NCI-H460 (cell line): ENCODE data around the gene TACC3. TPM values are rescaled to one million over a fixed set of nuclear protein-coding genes. Genes with fewer than 3 reads are reported as not detected.

ENCODE experiments used
- DNase-seq: peaks from one replicate; pipeline ENCODE4 v3.0.0-alpha.2; 2016; ENCODE audit warnings: low read depth; ENCODE audit errors: extremely low read depth
- total RNA-seq: library from RNA; depleted of rRNA; stranded (reverse); fragments of >200 nt; shearing (Covaris generic); gene quantifications from 2 replicates; pipeline ENCODE4 v1.2.3, GENCODE V29; 2014

Gene TACC3
- total RNA-seq, 1 experiment from 2014 or later, result 24.7 TPM

DNA sequence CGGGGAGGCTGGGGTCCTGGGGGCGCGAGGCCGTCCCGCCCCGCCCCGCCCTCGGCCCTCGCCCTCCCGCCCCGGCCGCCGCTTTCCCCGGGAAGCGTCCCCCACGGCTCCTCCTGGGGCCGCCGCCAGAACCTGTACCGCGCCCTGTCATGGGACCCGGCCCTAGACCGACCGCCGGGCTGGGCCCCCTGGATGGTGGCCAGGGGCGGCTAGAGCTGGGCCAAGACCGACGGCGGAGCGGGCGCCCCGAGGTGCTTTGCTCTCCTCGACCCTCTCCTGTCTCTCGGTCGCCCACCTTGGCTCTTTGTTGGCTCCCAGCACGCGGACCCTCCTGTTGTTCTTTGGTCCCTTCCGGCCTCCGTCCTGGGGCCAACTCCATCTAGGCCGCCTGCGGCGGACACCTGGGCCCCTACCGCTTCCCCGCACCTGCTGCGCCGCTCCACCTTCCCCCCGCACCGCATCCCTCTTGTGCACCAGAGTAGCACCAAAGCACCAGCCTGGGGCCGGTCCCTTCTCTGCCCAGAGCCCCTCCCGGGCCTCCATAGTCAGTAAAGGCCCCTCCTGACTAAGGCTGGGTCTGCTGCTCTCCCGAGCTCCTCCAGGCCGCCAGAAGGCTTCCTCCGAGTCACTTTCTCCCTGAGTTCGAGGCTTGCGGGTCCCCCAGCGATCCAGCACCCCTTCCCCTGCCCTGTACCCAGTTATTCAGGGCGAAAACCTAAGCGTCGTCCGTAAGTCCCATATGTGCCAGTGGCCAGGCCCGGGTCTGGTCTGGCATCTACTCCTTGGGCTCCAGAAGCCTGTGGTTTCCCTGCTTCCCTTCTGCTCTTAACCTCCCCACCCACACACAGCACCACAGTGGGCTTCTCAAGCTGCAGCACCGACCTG is 587 bp downstream of the TACC3 start:
- no peak for DNase-seq

DNA sequence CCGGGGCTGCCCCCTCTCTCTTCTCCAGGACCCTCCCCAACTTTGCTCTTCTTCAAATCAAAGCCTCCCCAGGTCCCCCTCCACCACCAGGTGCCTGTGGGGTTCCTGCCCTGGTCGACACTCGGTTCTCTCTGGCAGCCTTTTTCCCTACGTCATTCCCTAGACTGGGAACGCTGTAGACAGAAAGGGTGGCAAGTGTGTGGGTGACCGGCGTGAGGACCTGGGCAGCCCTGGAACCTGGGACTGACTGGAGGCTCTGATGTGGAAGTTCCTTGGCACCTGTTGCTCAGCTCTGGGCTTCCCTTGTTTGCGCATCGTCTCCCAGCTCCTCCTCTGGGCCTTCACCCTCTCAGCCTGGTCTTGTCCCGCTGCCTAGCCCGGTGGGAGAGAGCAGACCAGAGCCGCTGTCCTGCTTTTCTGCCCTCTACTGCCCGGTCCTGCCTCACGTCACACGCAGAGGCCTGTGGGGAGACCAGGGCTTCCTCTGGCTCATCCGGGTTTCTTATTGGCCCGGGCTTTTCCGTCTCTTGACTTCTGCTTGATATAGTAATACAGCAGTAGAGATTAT is 1.3 kb downstream of the TACC3 start:
- DNase-seq, result no peak

DNA sequence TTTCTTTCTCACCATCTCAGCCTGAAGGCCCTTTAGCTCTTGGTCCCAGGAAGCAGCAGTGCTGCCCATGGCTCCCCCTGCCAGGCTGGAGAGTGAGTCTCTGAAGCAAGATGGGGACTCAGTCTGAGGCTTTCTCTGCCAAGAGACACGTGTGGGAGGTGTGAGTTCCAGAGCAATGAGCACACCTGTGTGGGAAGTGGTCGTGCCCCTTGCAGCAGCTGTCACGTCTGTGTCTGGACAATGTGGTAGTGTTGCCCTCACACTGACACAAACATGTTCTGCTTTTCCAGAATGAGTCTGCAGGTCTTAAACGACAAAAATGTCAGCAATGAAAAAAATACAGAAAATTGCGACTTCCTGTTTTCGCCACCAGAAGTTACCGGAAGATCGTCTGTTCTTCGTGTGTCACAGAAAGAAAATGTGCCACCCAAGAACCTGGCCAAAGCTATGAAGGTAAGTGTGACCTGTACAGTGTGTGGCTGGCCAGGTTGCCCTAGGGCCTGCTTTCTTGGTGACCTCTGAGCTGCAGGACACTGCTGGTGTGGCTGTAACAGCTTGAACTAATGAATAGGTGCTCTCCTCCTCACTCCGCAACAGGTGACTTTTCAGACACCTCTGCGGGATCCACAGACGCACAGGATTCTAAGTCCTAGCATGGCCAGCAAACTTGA is 1.9 kb downstream of the TACC3 start:
- DNase-seq, result no peak

DNA sequence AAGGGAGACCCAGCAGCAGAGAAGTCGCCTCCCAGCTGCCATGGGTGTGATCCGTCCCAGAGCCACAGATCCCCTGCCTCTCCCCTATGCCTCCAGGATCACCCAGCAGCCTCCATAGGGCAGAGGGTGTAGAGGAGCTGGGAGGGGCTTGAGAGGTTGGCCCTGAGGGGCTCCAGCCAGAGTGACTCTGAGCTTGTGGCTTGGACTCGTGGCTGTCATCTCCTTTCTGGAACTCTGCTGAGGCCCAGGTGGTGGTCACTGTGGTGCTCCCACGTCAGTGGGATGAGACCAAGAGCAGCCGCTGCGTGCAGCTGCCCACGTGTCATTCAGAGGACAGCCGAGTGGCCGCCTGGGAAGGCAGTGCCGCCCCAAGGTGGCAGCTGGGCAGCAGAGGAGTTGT is 4.2 kb downstream of the TACC3 start:
- DNase-seq, result no peak

DNA sequence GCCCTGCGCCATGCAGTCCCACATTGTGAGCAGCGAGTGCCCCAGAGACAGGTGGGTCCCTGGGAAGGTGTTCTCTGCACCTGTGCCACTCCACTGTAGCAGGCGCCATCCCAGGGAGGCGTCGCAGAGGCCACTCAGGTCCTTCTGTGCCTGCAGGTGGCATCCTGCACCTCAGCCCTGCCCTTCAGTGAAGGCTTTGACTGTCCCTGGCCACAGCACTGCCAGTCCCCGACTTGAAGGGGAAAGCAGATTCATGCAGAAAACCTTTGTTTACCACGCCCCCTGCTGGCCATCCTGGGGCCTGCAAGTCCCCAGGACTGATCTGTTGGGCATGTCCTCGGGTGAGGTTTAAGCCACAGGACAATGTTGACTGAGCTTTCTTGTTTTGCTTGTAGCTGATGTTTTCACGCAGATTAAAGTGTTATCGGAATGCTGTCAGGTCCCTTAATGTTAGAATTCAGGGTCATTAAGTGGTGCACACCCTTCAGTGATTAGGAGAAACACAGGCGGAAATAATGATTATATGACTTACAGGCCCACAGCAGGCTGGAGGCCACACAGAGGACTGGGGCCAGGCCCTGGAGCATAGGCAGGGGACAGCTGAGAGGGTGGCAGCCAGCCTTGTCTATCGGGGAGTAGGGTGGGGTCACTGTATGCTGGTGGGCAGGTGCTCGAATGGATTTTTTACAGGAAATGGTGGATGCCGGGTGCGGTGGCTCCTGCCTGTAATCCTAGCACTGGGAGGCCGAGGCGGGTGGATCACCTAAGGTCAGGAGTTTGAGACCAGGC is 5.0 kb downstream of the TACC3 start:
- peak; percentile 84 for DNase-seq

DNA sequence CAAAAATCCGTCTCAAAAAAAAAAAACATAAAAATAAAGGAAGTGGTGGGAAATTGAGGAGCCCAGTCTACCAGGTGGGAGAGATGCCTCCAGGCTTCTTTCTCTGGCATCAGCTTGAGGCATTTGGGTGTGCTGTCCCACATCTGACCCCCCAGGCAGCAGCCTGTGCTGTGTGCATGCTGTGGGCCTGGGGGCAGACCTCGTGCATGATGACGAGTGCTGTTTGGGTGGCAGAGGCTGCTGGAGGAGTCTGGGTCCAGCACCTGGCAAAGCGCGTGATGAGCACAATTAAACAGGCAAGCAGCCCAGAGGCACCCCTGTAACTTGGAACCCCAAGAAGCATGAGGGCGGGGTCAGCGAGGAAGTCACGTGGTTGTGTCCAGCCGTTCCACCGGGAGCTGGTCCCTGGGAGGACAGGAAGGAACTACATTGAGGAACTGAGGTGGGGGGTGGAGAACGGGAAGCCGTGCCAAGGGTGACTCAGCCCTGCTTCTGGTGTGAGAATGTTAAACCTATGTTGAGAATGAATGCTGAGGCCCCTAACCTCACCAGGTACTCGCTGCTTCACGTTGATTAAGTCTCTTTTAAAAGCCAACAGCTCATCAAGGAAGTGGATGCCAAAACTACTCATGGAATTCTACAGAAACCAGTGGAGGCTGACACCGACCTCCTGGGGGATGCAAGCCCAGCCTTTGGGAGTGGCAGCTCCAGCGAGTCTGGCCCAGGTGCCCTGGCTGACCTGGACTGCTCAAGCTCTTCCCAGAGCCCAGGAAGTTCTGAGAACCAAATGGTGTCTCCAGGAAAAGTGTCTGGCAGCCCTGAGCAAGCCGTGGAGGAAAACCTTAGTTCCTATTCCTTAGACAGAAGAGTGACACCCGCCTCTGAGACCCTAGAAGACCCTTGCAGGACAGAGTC is 6.1 kb downstream of the TACC3 start:
- peak; percentile 74 for DNase-seq

DNA sequence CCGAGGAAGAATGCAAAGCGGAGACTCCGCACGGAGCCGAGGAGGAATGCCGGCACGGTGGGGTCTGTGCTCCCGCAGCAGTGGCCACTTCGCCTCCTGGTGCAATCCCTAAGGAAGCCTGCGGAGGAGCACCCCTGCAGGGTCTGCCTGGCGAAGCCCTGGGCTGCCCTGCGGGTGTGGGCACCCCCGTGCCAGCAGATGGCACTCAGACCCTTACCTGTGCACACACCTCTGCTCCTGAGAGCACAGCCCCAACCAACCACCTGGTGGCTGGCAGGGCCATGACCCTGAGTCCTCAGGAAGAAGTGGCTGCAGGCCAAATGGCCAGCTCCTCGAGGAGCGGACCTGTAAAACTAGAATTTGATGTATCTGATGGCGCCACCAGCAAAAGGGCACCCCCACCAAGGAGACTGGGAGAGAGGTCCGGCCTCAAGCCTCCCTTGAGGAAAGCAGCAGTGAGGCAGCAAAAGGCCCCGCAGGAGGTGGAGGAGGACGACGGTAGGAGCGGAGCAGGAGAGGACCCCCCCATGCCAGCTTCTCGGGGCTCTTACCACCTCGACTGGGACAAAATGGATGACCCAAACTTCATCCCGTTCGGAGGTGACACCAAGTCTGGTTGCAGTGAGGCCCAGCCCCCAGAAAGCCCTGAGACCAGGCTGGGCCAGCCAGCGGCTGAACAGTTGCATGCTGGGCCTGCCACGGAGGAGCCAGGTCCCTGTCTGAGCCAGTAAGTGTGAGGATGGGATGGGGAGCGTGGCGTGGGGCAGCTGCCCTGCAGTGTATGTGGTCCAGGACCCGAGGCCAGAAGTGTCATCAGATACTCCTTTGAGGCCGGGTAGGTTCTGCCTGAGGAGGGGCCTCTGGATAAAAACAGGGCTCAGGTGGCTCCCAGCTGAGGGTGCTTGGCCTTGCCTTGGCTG is 7.0 kb downstream of the TACC3 start:
- no peak for DNase-seq

DNA sequence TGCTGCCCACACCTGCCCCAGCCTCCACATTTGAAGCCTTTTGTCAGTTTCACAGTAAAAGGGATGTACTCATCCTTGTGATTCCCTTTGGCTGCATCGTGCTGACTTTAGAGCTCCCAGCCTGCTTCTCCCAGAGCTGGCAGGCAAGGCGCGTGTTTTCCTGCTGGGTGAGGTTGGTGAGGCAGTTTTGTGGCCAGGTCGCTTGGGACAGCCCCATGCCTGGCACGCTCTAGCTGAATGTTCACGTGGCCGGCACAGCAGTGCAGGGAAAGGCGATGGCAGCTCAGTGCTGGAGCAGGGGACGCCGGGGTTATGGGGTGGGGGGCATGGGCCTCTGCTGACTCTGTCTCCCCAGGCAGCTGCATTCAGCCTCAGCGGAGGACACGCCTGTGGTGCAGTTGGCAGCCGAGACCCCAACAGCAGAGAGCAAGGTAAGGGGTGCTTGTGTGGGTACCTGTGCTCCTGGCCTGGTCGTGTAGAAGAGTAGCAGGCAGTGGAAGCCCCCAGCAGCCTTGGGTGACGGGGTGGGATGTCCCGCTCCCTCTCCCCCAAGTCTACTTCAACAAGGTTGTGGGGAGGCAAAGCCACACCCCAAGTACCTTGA is 9.3 kb downstream of the TACC3 start:
- no peak for DNase-seq

DNA sequence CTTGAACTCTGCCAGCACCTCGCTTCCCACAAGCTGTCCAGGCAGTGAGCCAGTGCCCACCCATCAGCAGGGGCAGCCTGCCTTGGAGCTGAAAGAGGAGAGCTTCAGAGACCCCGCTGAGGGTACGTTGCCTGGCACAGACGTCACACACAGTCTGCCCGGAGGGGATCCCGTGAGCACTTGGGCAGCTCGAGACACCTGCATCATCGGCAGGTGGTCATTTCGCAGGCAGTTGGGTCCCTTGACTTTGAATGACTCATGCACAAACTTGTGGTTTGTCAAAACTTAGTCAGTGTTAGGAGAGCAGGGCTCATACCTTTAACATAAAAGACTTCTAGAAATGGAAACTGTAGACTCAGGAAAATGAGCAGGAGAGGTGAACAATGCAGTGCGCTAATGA is 9.9 kb downstream of the TACC3 start:
- DNase-seq, result no peak

DNA sequence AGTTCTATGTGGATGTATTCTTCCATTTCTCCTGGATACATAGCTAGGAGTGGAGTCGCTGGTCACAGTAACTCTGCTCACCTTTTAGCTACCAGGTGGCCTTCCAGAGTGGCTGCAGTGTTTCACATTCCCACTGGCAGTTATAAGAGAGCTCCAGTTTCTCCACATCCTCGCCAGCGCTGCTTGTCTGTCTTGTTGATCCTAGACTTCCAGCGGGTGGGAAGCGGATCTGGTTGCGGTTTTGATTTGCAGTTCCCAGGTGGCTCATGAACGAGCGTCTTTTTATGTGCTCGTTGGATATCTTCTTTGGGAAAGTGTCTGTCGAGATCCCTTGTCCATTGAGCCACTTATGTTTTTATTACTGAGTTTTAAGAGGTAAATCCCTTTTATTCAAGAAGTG is 11.6 kb downstream of the TACC3 start:
- no peak for DNase-seq

DNA sequence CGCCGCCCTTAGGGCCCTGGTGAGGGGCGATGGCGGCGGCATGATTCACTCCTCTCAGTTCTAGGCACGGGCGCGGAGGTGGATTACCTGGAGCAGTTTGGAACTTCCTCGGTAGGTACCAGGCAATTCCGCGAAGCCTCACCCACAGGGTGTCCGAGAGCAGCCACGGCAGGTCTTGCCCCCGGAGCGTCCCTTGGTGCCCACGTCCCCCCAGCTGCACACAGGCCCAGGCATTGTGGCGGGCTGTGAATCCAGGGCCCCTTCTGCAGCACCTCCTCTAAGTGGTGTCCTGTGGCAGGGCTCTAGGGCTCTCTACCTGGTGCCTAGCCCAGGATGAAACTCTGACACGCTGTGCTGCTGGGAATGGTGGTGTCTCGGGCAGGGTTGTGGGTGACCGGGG is 13.9 kb downstream of the TACC3 start:
- no peak for DNase-seq

DNA sequence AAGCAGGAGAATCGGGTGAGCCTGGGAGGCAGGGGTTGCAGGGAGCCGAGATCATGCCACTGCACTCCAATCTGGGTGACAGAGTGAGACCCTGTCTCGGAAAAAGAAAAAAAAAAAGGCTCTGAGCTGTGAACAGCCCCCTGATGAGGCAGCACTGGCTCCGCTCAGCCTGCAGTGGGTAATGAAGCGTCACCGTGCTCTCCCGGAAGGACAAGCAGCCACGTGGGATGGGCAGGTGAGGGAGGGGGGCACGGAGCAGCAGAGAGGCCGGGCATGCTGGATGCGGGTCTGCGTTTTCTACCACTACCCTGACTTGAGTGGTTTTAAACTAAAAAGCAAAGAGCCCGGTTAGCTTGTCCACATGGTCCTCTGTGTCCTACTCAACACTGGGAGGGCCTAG is 15.5 kb downstream of the TACC3 start:
- no peak for DNase-seq

DNA sequence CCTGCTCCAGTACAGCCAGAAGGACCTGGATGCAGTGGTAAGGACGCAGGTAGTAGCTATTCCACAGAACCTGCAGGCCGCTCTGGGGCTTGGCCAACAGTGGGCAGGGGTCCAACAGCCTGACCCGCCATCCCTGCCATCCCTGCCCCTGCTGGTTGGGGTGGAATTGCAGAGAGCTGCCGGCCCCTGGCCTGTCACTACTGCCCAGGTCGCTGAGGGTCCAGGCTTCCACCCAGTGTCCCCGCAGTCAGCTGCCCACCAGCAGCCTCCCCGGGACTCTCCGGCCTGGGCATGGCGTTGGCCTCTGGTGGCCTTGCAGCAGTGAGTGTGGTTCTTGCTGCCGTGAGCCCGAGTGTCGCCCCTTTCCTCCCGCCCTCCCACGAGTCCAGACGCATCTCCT is 16.3 kb downstream of the TACC3 start:
- no peak for DNase-seq

DNA sequence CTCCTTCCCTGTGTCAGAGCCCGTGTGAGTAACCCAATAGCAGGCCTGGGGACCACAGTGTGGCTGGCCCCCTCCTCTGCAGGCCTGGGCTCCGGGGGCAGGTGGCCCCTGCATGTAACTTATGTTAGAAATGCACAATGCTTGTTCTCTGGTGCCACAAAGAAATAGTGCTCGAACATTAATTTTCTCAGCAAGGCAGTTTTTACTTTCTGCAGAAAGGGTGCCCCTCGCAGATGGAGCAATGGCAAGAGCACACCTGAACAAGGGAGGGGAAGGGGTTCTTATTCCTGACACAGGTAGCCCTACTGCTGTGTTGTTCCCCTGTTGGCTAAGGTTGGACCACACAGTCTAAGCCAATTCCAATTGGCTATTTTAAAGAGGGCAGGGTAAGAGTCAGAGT is 17.1 kb downstream of the TACC3 start:
- DNase-seq, result no peak

DNA sequence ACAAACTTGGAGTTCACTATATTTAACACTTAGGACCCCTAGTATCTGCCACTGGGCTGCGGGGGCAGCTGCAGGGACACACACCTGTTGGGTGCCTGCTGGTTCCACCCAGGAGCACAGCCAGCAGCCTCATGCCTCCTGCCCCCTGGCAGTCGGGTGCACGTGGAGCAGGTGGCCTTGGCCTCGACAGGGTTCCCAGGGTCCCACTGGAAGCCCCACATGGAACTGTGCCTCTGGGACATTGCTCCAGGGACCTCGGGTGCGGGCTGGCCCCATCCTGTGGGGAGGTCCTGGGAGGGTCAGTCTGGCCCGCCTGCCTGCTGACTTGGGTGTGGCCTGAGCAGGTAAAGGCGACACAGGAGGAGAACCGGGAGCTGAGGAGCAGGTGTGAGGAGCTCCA is 18.0 kb downstream of the TACC3 start:
- DNase-seq, result no peak

DNA sequence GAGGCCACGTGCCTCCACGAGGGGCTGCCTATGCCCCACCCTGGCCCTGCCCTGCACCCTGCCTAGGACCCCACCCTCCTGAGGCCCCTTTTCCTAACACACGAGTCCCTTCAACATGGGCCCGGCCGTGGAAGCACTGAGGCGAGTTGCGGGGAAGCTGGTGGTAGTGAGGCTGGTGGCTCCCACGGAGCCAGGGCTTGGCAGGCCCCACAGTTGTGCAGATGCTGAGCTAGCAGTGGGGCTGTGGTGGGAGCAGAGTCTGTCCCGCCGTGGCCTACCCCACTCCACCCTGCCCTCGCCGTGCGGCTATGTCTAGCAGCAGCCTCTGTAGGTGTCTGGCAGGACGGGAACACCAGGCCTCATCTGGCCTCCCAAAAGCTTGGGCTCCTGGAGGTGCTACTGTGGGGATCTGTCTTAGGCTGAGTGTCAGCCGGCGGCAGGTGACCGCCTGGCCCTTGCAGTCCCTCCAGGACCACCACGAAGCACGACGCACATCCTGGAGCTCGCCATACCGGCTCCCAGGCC is 18.8 kb downstream of the TACC3 start:
- no peak for DNase-seq

DNA sequence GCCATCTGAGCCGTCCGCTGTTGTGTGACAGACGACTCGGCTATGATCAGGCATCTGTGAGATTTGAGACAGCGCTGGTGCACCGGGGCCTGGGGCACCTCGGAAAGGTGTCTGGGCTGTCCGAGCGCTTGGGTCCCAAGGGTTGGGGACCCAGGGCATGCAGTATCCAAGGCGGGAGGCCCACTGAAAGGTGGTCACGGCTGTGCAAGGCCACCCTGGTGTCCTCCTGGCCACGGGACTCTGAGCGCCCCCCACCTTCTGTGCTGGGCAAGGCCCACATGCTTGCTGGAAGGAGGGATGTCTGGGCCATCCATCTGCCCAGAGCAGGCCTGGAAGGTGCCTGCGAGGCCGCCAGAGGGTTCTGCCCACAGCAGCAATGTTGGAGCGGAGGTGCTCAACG is 19.9 kb downstream of the TACC3 start:
- no peak for DNase-seq

DNA sequence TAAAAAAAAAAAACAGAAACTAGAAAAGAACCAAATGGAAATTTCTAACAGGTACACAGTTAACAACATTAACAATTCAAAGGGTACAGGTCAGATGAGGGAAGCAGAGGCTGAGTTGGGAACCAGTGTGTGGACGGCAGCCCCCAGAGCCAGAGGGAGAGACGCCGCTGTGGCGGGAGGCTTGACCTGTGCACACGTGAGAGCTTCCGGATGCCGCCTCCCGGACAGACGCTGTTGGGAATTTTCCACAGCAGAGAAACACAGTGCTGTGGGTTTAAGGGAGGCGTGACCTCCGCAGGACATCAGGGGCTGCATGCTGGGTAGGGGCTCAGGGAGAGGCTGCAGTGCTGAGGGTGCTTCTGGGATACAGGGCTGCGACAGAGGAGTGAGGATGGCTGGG is 22.2 kb downstream of the TACC3 start:
- DNase-seq, result no peak
